Mucosa of rectum (tissue), 2 donors: ENCODE results near the gene TGM4.

Experiments
- H3K27ac ChIP-seq, 2 donors: one replicate each; pipeline ENCODE4 v1.7.0; 2013; ENCODE audit warnings: inconsistent platforms in 2 of 2, low read depth in 2 of 2, low read length in 2 of 2
- H3K27me3 ChIP-seq, 2 donors: one replicate each; pipeline ENCODE4 v1.7.0; 2013; ENCODE audit warnings: low read length in 2 of 2; ENCODE audit not compliant: control insufficient read depth in 2 of 2, insufficient read depth in 2 of 2
- H3K36me3 ChIP-seq, 2 donors: one replicate each; pipeline ENCODE4 v1.7.0; 2013; ENCODE audit warnings: low read length in 2 of 2; ENCODE audit not compliant: control insufficient read depth in 2 of 2, insufficient read depth in 2 of 2
- H3K4me1 ChIP-seq, 2 donors: one replicate each; pipeline ENCODE4 v1.7.0; 2013; ENCODE audit warnings: low read length in 2 of 2, mild to moderate bottlenecking in 1 of 2; ENCODE audit not compliant: control insufficient read depth in 2 of 2, insufficient read depth in 2 of 2
- H3K4me3 ChIP-seq, 2 donors: one replicate each; pipeline ENCODE4 v1.7.0; 2013; ENCODE audit warnings: low read length in 2 of 2
- H3K9ac ChIP-seq, 2 donors: one replicate each; pipeline ENCODE4 v1.7.0; 2013; ENCODE audit warnings: low read length in 2 of 2, low read depth in 1 of 2, mild to moderate bottlenecking in 1 of 2
- H3K9me3 ChIP-seq, 2 donors: one replicate each; pipeline ENCODE4 v1.7.0; 2013; ENCODE audit warnings: low read length in 2 of 2; ENCODE audit not compliant: control insufficient read depth in 2 of 2
- donor health status: healthy.
- donor health status: Normal muscosa, but diverticular disease.

TGM4 gene

GRCh38 chr3:44926172-44926571 is 51.8 kb downstream of the TGM4 start:
- Histone ChIP-seq H3K9ac (no peak overlapping the region), H3K27ac (no peak overlapping the region), H3K4me1 (no peaks in the 10 kb centered on the region), H3K27me3 (no peaks in the 10 kb centered on the region), H3K4me3 (no peak overlapping the region), H3K36me3 (peaks cover 40 to 84% of the 10 kb centered on the region in 2 donors), H3K9me3 (no peaks in the 10 kb centered on the region)

- H3K27ac ChIP-seq, result no peak overlapping the region
- H3K36me3 ChIP-seq, result peaks cover 40 to 85% of the 10 kb centered on the region in 2 donors
Observed at GRCh38 chr3:44926921-44927320, 52.5 kb downstream of the TGM4 start.

GRCh38 chr3:44927371-44927770 is 53.0 kb downstream of the TGM4 start:
- H3K36me3 ChIP-seq, result peaks cover 40 to 85% of the 10 kb centered on the region in 2 donors
- no peak overlapping the region for H3K9ac ChIP-seq
- no peaks in the 10 kb centered on the region for H3K4me1 ChIP-seq
- no peaks in the 10 kb centered on the region for H3K9me3 ChIP-seq
- no peak overlapping the region for H3K4me3 ChIP-seq
- H3K27ac ChIP-seq, result no peak overlapping the region
- no peaks in the 10 kb centered on the region for H3K27me3 ChIP-seq

More at GRCh38 chr3:44926921-44927320, 52.5 kb downstream of the TGM4 start:
- H3K4me1 ChIP-seq, result no peaks in the 10 kb centered on the region
- H3K4me3 ChIP-seq, result no peak overlapping the region
- H3K27me3 ChIP-seq, result no peaks in the 10 kb centered on the region
- H3K9ac ChIP-seq, result no peak overlapping the region
- H3K9me3 ChIP-seq, result no peaks in the 10 kb centered on the region

GRCh38 chr3:44929782-44930181 is 55.4 kb downstream of the TGM4 start:
- Histone ChIP-seq H3K36me3 (peaks cover 50 to 88% of the 10 kb centered on the region in 2 donors), H3K27me3 (no peaks in the 10 kb centered on the region), H3K9me3 (no peaks in the 10 kb centered on the region), H3K27ac (no peak overlapping the region), H3K4me3 (no peak overlapping the region), H3K4me1 (no peaks in the 10 kb centered on the region), H3K9ac (no peak overlapping the region)

- Histone ChIP-seq H3K9me3 (no peaks in the 10 kb centered on the region), H3K4me1 (no peaks in the 10 kb centered on the region), H3K27me3 (no peaks in the 10 kb centered on the region), H3K9ac (no peak overlapping the region), H3K36me3 (peaks cover 50 to 84% of the 10 kb centered on the region in 2 donors), H3K27ac (no peak overlapping the region), H3K4me3 (no peak overlapping the region)
Observed at GRCh38 chr3:44930911-44931310, 56.5 kb downstream of the TGM4 start.

GRCh38 chr3:44931791-44932190 is 57.4 kb downstream of the TGM4 start:
- Histone ChIP-seq H3K36me3 (peaks cover 49 to 75% of the 10 kb centered on the region in 2 donors), H3K27me3 (no peaks in the 10 kb centered on the region), H3K4me1 (no peaks in the 10 kb centered on the region), H3K9me3 (no peaks in the 10 kb centered on the region), H3K4me3 (no peak overlapping the region), H3K27ac (no peak overlapping the region), H3K9ac (no peak overlapping the region)

- peaks cover 49 to 71% of the 10 kb centered on the region in 2 donors for H3K36me3 ChIP-seq
Observed at GRCh38 chr3:44932271-44932670, 57.9 kb downstream of the TGM4 start.

GRCh38 chr3:44932986-44933944 is 58.9 kb downstream of the TGM4 start:
- Histone ChIP-seq H3K9me3 (no peaks in the 10 kb centered on the region), H3K27ac (no peak overlapping the region), H3K27me3 (no peaks in the 10 kb centered on the region), H3K4me1 (no peaks in the 10 kb centered on the region), H3K36me3 (peaks cover 45 to 69% of the 10 kb centered on the region in 2 donors), H3K9ac (no peak overlapping the region), H3K4me3 (no peak overlapping the region)

More at GRCh38 chr3:44932271-44932670, 57.9 kb downstream of the TGM4 start:
- H3K9ac ChIP-seq, result no peak overlapping the region
- H3K9me3 ChIP-seq, result no peaks in the 10 kb centered on the region
- H3K4me3 ChIP-seq, result no peak overlapping the region
- H3K27ac ChIP-seq, result no peak overlapping the region
- H3K27me3 ChIP-seq, result no peaks in the 10 kb centered on the region
- no peaks in the 10 kb centered on the region for H3K4me1 ChIP-seq

GRCh38 chr3:44939581-44940036 is 65.2 kb downstream of the TGM4 start:
- Histone ChIP-seq H3K27me3 (no peaks in the 10 kb centered on the region), H3K27ac (no peak overlapping the region)

GRCh38 chr3:44942202-44942921 is 68.0 kb downstream of the TGM4 start:
- no peaks in the 10 kb centered on the region for H3K4me1 ChIP-seq
- peaks cover 60 to 67% of the 10 kb centered on the region in 2 donors for H3K36me3 ChIP-seq
- H3K9ac ChIP-seq, result no peak overlapping the region
- no peak overlapping the region for H3K27ac ChIP-seq
- no peaks in the 10 kb centered on the region for H3K9me3 ChIP-seq
- no peak overlapping the region for H3K4me3 ChIP-seq
- no peaks in the 10 kb centered on the region for H3K27me3 ChIP-seq

More at GRCh38 chr3:44939581-44940036, 65.2 kb downstream of the TGM4 start:
- Histone ChIP-seq H3K36me3 (peaks cover 57 to 62% of the 10 kb centered on the region in 2 donors), H3K4me3 (no peak overlapping the region), H3K9me3 (no peaks in the 10 kb centered on the region), H3K9ac (no peak overlapping the region), H3K4me1 (no peaks in the 10 kb centered on the region)
